Tibial nerve (tissue), 4 donors: ENCODE measurements around the gene CHRNA10. TPM values are rescaled to one million over a fixed set of nuclear protein-coding genes. Genes with fewer than 3 reads are reported as not detected.
A peak's percentile ranks its signal among the peaks of the same experiment; 100 is the strongest.
"Not testable (repeated sequence)": the region's sequence is repeated elsewhere in the genome, so short reads cannot be mapped to it uniquely, and the experiment has no call there.

Source experiments
- DNase-seq, 2 donors: peaks; one replicate each; pipeline ENCODE4 v3.0.0-alpha.2; 2019; ENCODE audit warnings: low spot score in 2 of 2
- H3K27ac ChIP-seq, 4 donors: fragments of 200-600 bp; sonication (generic) in 3 of 4; one replicate each; pipeline ENCODE4 v1.5.1; 2017 to 2019; ENCODE audit warnings: mild to moderate bottlenecking in 1 of 4
- H3K27me3 ChIP-seq, 2 donors: fragments of 200-600 bp; sonication (generic) in 1 of 2; one replicate each; pipeline versions ENCODE4 v1.5.1 to v1.6.0; 2017 to 2019
- H3K36me3 ChIP-seq, 3 donors: fragments of 200-600 bp; sonication (generic); one replicate each; pipeline ENCODE4 v1.5.1; 2018 to 2019
- H3K4me1 ChIP-seq, 4 donors: fragments of 200-600 bp; sonication (generic) in 3 of 4; one replicate each; pipeline ENCODE4 v1.5.1; 2017 to 2019
- H3K4me3 ChIP-seq, 4 donors: fragments of 200-600 bp; sonication (generic) in 3 of 4; one replicate each; pipeline ENCODE4 v1.5.1; 2017 to 2019; ENCODE audit warnings: mild to moderate bottlenecking in 1 of 4, moderate library complexity in 1 of 4
- H3K9me3 ChIP-seq, 4 donors: fragments of 200-600 bp; sonication (generic) in 3 of 4; one replicate each; pipeline ENCODE4 v1.5.1; 2017 to 2019
- EP300 ChIP-seq, 2 donors: sonication (generic); formaldehyde crosslinking; IDR thresholded peaks; one replicate each; pipeline ENCODE4 v1.6.1; 2017; ENCODE audit warnings: antibody characterized with exemption in 2 of 2, mild to moderate bottlenecking in 1 of 2
- POLR2A ChIP-seq, 2 donors: fragments of 450-650 bp; IDR thresholded peaks; one replicate each; pipeline ENCODE4 v1.6.1; 2017; ENCODE audit warnings: antibody characterized with exemption in 2 of 2, mild to moderate bottlenecking in 2 of 2, moderate library complexity in 2 of 2
- WGBS, 2 donors: methylation state at CpG; one replicate each; pipeline ENCODE4 v1.1.5; 2018; 5-methylcytosine and 5-hydroxymethylcytosine counted together
- total RNA-seq, 4 donors: library from RNA; depleted of rRNA; stranded (reverse); fragments of >200 nt; gene quantifications; one replicate each; pipeline ENCODE4 v1.1.0, GENCODE V29; 2016
- TF ChIP-seq, protein P1 (sequence below), 5 experiments: fragments of 200-600 bp in 3 of 5; fragments of 450-650 bp in 2 of 5; sonication (generic) in 3 of 5; IDR thresholded peaks; one replicate each; pipeline ENCODE4 v1.5.1; 2016 to 2019; ENCODE audit warnings: antibody characterized with exemption in 5 of 5, mild to moderate bottlenecking in 3 of 5, moderate library complexity in 2 of 5

CHRNA10 gene
- total RNA-seq, 4 donors from 2014 or later, result 0.42 to 2.1 (median 0.83) TPM

DNA sequence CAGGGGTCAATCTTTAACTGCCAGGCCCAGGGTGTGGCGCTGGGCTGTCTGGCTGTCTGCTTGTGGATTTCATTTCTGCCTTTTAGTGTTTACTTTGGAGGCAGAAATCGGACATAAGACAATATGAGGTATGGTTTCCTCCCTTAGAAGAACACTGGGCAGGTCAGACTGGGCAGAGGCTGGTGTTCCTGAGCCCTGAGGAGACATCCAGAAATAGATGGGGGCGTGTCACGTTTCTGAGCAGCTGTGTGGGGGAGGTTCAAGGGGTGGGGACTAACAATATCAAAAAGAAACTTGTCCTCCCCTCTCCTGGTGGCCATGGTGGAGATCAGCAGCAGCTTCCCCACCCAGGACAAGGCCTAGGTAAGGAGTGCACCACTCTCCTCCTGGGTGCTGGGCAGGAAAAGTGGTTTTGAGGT is 26.4 kb downstream of the CHRNA10 start, which contains the start of gene ART1:
TSS of gene ART1 (plus strand) at position 312 of the 419 bp plus-strand sequence. CDS start 14,086 bp downstream, outside the sequence.
- Histone ChIP-seq H3K36me3 (no peaks in the 10 kb centered on the region), H3K9me3 (no peaks in the 10 kb centered on the region), H3K27me3 (peaks cover 0 to 61% of the 10 kb centered on the region in 2 donors), H3K4me3 (no peak within 1 kb of the TSS), H3K27ac (no peak within 1 kb of the TSS), H3K4me1 (peaks cover 0 to 21% (median 8%) of the 10 kb centered on the region in 4 donors)
- no peak for DNase-seq
- WGBS, 2 donors, result 60 to 76% methylated on average over 4 of the region's 4 CpGs
- TF ChIP-seq POLR2A (IDR thresholded peaks at IDR 0.05), result no peak
- TF ChIP-seq, protein P1, sequence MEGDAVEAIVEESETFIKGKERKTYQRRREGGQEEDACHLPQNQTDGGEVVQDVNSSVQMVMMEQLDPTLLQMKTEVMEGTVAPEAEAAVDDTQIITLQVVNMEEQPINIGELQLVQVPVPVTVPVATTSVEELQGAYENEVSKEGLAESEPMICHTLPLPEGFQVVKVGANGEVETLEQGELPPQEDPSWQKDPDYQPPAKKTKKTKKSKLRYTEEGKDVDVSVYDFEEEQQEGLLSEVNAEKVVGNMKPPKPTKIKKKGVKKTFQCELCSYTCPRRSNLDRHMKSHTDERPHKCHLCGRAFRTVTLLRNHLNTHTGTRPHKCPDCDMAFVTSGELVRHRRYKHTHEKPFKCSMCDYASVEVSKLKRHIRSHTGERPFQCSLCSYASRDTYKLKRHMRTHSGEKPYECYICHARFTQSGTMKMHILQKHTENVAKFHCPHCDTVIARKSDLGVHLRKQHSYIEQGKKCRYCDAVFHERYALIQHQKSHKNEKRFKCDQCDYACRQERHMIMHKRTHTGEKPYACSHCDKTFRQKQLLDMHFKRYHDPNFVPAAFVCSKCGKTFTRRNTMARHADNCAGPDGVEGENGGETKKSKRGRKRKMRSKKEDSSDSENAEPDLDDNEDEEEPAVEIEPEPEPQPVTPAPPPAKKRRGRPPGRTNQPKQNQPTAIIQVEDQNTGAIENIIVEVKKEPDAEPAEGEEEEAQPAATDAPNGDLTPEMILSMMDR (IDR thresholded peaks at IDR 0.05), result no peak
- TF ChIP-seq EP300 (IDR thresholded peaks at IDR 0.05), result no peak

DNA sequence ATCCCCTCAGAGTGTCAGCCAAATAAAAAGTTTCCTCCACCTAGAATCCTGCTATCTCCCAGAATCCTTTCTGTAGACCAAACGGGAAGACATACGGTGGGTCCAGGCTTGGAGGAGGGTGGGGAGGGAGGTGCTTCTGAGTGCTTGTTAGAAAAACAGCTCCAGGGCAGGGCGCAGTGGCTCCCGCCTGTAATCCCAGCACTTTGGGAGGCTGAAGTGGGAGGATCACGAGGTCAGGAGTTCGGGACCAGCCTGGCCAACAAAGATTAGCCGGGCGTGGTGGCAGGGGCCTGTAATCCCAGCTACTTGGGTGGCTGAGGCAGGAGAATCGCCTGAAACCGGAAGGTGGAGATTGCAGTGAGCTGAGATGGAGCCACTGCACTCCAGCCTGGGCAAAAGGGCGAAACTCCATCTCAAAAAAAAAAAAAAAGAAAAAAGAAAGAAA is 28.1 kb downstream of the CHRNA10 start:
- Histone ChIP-seq H3K4me1 (peaks cover 0 to 21% (median 8%) of the 10 kb centered on the region in 4 donors), H3K27ac (peak overlapping the region in 1 of 4 donors; percentile 52), H3K27me3 (peaks cover 0 to 54% of the 10 kb centered on the region in 2 donors), H3K4me3 (peak overlapping the region in 2 of 4 donors; percentile 44 to 55)
- WGBS, 2 donors, result 46% methylated on average over 11 of the region's 11 CpGs
- not testable (repeated sequence) for H3K9me3 ChIP-seq, H3K36me3 ChIP-seq, DNase-seq

DNA sequence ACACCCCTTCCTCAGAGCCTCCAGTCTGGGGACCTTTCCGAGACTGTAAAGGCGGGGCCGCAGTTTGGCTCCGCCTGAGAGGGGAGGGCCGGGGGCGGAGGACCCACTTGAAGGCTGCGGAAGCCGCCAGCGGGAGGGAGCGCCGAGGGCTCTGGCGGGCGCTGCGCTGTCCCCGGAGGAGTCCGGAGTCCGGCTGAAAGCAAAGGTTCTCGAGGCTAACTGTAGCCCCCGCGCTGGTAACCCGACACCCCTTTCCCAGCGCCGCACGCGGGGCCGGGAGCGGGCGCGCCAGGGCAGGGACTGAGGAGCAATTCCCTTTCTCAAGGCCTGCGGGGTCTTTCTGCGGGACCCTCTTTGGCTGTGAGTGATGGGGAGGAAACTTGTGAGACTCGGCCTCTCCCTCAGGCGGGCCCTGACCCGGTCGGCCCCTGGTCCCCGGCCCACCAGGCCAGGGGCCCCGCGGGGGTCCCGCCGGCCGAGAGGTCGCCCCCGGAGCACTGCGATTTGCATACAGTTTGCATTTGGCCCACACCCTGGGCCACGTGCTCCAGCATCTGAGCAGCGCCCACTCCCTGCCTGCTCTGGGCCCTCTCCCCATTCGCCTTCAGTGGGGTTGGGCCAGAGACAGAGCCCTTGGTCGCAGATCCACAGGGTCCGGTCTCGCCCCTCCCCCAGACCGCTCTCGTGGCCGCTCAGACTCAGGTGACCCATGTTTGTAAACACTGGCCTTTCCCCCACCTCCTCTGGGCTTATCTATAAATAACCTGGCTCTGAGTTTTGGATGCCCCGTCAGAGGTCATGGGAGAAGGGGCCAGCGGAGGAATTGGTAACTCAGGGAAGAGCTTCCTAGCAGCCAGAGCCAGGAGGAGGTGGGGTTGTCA is 28.9 kb downstream of the CHRNA10 start:
- 0% methylated on average over 36 to 38 of the region's 55 CpGs for WGBS, 2 donors
- TF ChIP-seq POLR2A (IDR thresholded peaks at IDR 0.05) (no peak), EP300 (IDR thresholded peaks at IDR 0.05) (no peak)
- TF ChIP-seq, protein P1 (IDR thresholded peaks at IDR 0.05), result no peak
- peak; percentile 33 to 53 for DNase-seq
- Histone ChIP-seq H3K4me3 (peak overlapping the region; percentile 41 to 55 (median 49)), H3K27ac (peak overlapping the region in 2 of 4 donors; percentile 4 to 52), H3K4me1 (peaks cover 0 to 21% (median 8%) of the 10 kb centered on the region in 4 donors), H3K9me3 (no peaks in the 10 kb centered on the region), H3K27me3 (peaks cover 0 to 48% of the 10 kb centered on the region in 2 donors), H3K36me3 (no peaks in the 10 kb centered on the region)

DNA sequence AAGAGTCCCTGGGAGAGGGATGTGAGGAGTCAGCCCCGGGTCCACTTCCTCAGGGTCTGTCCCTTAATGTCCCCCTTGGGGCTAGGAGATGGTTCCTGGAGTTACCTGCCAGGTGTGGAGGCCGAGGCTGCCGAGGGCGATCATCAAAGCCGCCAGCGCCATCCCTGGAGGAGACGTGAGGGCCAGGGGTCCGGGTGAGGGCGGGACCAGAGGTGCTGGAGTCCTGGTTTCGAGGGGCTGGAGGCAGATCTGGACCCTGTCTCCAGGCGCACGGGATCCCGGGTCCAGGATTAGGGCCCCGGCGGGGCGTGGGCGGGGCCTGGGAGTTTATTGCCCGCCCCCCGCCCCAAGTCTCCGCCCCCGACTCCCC is 29.5 kb downstream of the CHRNA10 start, which contains the start of gene ART5:
TSS of gene ART5 (minus strand) at position 292 of the 370 bp plus-strand sequence. CDS start at position 162, 130 bp downstream.
- peak within 1 kb of the TSS in 2 of 4 donors; percentile 4 to 52 for H3K27ac ChIP-seq
- H3K36me3 ChIP-seq, result no peaks in the 10 kb centered on the region
- no peaks in the 10 kb centered on the region for H3K9me3 ChIP-seq
- no peak for DNase-seq
- TF ChIP-seq, protein P1 (IDR thresholded peaks at IDR 0.05), result no peak
- TF ChIP-seq POLR2A (IDR thresholded peaks at IDR 0.05) (no peak), EP300 (IDR thresholded peaks at IDR 0.05) (no peak)
- H3K4me1 ChIP-seq, result peaks cover 0 to 21% (median 8%) of the 10 kb centered on the region in 4 donors
- peak within 1 kb of the TSS; percentile 41 to 55 (median 49) for H3K4me3 ChIP-seq
- peaks cover 0 to 44% of the 10 kb centered on the region in 2 donors for H3K27me3 ChIP-seq
- WGBS, 2 donors, result 9 to 14% methylated on average over 13 to 16 of the region's 21 CpGs

DNA sequence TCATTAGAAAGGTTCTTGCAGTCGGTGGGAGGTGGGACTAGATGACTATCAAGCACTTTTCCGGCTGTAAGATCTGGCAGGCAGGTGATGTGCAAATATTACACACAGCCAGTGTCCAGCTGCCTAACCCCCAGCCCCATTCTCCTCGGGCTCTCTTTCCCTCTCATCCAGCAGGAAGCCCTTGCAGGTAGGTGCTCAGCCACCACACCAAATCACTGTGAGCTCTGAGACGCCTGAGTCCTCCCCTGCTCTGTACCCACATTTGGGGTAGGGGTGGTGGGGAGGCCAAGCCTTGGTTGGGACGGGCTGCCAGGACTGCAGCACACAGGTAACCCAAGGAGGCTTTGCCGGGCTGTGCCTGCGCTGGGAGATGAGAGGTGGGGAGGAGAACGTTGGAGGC is 30.0 kb downstream of the CHRNA10 start:
- no peaks in the 10 kb centered on the region for H3K9me3 ChIP-seq
- H3K27ac ChIP-seq, result no peak overlapping the region
- TF ChIP-seq, protein P1 (IDR thresholded peaks at IDR 0.05), result no peak
- TF ChIP-seq EP300 (IDR thresholded peaks at IDR 0.05), result no peak
- TF ChIP-seq POLR2A (IDR thresholded peaks at IDR 0.05), result no peak
- no peaks in the 10 kb centered on the region for H3K36me3 ChIP-seq
- no peak overlapping the region for H3K4me3 ChIP-seq
- peaks cover 0 to 21% (median 8%) of the 10 kb centered on the region in 4 donors for H3K4me1 ChIP-seq
- 44 to 58% methylated on average over 8 of the region's 8 CpGs for WGBS, 2 donors
- no peak for DNase-seq
- H3K27me3 ChIP-seq, result peaks cover 0 to 39% of the 10 kb centered on the region in 2 donors
